IPS-18c (cell line): Measurements from ENCODE around the gene THG1L.

ENCODE experiments used
- H3K4me3 ChIP-seq: 2 replicates; pipeline ENCODE4 v1.7.0; 2013; ENCODE audit warnings: low read depth, mild to moderate bottlenecking, low read length, moderate library complexity; ENCODE audit not compliant: insufficient read depth
- H3K9me3 ChIP-seq: one replicate; pipeline ENCODE4 v1.6.1; 2013; ENCODE audit warnings: mild to moderate bottlenecking, low read length, moderate library complexity; ENCODE audit not compliant: control insufficient read depth, insufficient read depth

THG1L gene

DNA sequence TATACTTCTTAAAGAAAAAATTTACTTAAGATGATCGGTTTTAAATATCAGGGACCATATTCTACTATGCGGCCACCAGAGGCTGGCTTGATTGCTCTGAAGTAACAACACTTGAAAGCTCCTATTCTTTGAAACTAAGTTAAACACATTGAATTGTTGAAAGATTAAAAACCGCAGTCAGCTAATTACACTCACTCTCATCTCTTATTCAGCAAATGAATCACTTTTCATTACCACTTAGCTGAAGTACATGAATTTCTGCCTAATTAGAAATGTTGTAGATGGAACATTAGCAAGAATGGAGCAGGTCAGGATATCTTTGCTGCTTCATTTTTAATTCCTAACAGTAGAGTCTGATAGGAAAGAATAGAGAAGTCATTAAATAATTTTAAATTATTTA lies 54.6 kb downstream of the THG1L start:
- Histone ChIP-seq H3K4me3 (no peak overlapping the region), H3K9me3 (no peaks in the 10 kb centered on the region)
